Renal cortical epithelial cell (primary cell): Measurements from ENCODE around the gene TMEM119. TPM values are rescaled to one million over a fixed set of nuclear protein-coding genes. Genes with fewer than 3 reads are reported as not detected.
"Not testable (repeated sequence)": the region's sequence is repeated elsewhere in the genome, so short reads cannot be mapped to it uniquely, and the experiment has no call there.

ENCODE experiments used
- DNase-seq: peaks from one replicate; pipeline ENCODE4 v3.0.0-alpha.2; 2011; ENCODE audit warnings: low read depth
- total RNA-seq: library from RNA; depleted of rRNA; stranded (reverse); fragments of >200 nt; gene quantifications from 2 replicates; pipeline ENCODE4 v1.2.3, GENCODE V29; 2014

The TMEM119 gene
- total RNA-seq, 1 donor from 2014 or later, result not detected

GRCh38 chr12:108602209-108602705 is 4.4 kb upstream of the TMEM119 start:
- no peak for DNase-seq

- no peak for DNase-seq
Measured at GRCh38 chr12:108600702-108601007, 2.8 kb upstream of the TMEM119 start.

DNA sequence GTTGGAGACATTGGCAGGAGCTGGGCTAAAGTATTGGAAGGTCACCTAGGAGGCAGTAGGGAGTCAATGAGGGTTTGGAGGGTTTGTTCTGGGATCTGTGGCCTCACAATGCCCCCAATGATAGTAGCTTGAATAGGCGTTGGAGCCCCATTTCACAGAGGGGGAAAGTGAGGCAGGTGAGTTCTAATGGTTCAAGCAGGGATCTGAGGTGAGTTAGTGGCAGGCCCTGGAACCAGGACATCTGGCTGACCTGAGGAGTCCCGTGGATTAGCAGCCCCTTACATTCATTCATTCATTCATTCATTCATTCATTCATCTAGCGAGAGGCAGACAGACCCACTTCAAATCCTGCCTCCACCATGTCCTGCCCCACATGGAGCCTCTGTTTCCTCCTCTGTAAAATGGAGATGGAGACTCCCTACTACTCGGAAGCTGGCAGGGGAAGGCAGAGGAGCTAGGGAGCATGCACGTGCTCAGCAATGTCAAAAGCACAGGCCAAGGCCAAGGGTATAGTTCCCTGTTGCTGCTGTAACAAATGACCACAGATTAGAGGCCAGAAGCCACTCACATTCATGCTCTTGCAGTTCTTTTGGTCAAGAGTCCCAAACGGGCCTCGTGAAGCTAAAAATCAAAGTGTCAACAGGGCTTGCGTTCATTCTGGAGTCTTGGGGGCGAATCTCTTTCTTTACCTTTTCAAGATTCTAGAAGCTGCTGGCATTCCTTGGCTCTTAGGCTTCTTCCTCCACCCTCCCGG is 2.2 kb upstream of the TMEM119 start:
- DNase-seq, result no peak

DNA sequence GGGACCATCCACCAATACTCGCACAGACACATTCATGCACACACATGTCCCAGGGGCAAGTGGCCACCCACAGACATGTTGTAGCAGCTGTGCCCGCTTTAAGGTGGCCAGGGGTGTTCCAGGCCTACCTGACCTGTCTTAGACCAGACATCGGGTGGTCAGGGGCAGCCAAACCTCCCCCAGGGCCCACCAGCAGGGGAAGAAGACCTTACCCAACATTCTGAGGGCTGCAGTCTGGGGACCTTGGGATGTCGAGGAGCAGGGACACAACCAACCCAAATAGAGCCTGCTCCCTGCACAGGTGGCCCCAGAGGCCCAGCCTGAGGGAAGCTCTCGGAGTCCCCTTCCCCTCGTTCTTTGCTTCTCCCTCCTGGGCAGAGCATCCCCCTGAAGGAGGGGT is 1.7 kb upstream of the TMEM119 start:
- DNase-seq, result no peak

DNA sequence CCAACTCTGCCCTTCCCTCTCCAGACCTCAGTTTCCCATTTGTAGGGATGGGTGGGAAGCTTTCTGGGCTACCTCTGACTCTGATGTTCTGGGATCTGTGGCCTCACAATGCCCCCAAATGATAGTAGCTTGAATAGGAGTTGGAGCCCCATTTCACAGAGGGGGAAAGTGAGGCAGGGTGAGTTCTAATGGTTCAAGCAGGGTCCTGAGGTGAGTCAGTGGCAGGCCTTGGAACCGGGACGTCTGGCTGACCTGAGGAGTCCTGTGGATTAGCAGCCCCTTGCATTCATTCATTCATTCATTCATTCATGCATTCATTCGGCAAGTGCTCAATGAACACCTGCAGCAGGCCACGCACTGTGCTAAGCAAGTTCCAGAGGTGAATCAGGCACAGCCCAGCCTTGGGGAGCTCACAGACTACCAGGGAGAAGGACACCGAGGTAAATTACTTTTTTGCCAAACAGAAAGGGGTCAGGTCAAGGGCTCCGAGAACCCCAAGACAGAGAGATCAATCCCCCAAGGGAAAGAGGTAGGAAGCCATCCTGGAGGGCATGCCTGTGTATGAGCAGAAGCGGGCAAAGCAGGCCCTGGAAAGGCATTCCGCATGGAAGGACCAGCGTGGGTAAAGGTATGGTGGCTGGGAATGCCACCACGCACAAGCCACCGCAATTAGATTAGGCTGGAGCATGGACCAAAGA is 818 bp upstream of the TMEM119 start:
- DNase-seq, result no peak

GRCh38 chr12:108596854-108597558 is 878 bp downstream of the TMEM119 start:
- no peak for DNase-seq

- no peak for DNase-seq
Measured at GRCh38 chr12:108595711-108596647, 1.9 kb downstream of the TMEM119 start.

DNA sequence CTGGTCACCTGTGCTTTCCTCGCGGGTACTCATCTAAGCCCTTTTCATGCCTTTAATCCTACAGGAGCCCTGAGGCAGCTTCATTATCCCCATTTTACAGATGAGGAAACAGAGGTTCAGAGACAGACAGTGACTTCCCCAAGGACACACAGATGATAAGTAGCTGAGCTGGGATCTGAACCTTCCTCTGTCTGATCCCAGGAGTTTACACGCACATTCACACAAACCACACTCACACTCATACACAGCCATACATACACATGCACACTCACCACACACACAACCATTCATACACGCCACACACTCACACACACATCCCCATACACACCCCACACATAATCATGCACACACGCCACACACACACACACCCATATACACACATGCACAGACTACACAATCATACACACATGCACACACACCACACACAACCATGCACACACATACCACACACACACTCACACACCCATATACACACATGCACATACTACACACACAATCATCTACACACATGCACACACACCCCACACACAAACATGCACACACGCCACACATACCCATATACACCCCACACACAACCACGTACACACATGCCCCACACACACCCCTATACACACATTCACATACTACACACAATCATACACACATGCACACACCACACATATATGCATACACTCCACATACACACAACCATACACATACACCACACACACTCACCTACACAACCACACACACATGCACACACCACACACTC is 2.7 kb downstream of the TMEM119 start:
- no peak for DNase-seq

DNA sequence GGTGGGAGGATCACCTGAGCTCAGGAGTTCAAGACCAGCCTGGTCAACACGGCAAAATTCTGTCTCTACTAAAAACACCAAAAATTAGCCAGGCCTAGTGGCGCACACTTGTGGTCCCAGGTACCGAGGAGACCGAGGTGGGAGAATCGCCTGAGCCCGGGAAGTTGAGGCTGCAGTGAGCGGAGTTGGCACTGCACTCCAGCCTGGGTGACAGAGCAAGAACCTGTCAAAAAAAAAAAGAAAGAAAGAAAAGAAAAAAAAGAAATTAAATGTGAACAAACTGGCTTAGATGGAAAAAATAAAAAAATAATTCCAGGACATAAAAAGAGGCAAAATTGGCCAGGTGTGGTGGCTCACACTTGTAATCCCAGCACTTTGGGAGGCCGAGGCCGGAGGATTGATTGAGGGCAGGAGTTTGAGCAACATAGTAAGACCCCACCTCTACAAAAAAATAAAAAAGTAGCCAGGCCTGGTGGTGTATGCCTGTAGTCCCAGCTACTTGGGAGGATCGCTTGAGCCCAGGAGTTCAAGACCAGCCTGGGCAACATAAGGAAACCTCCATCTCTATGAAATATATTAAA is 3.5 kb downstream of the TMEM119 start:
- no peak for DNase-seq

DNA sequence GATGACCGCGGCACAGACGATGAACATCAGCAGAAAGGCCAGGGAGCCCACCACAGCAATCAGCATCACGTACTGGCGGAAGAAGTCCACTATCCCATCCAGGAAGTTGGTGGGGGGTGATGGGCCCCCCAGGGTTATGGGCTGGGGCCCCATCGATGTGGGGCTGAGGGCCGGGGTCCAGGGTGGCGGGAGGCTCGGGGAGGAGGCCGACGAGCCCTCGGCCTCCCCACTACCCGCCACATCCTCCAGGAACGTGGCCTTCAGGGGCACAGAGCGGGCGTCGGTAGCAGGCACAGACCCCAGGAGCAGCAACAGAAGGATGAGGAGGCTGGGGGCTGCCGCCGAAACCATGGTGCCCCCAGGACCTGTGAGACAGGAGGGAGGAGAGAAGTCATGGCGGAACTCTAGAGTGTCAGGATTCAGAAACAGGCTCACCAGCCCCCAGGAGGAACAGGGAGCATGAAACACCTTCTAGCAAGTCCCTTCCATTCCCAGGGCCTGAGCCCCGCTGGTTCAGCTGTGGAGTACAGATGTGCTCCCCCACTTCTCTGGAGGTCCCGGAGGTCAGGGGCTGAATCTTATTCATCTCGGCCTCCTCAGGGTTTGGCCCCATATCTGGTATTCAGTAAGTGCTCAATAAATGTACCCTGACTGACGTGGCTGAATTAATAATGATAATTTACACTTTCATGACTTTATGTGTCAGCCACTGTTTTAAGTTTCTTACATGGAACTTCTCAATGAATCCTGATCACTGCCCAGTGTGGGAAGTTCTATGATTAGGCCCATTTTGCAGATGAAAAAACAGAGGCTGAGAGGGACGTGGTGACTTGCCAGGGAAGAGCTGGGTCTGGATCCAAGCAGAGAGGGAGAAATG is 5.6 kb downstream of the TMEM119 start:
- DNase-seq, result no peak

DNA sequence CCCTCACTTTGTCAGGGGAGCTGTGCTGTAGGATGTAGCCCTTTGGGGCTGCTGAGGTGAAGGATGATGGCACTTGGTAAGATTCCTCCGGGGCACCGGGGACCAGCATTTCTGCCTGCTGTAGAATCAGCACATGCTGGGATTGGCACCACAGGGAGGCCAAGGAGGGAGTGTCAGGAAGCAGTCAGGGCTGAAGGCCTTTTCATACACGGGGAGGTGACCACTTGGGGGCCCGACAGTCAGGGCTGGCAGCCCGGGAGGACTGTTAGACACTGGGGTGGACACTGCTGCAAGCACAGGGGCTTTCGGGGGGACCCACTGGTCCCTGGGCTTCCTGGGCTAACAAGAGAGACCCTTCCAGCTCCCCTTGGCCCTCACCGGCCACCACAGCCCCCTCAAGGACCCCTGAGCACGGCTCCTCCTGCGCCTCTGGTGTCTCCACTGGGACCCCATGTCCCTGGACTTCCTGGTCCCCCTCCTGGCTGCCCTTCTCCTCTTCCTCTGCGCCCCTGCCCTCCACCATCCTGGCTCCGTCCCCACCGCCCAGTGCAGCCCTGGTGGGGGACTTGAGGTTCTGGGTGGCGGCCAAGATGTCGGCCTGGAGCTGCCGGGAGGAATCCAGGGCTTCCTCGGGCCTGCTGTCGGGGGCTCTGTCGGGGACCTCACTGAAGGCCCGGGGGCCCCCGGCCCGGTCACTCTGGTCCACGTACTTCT is 6.5 kb downstream of the TMEM119 start:
- no peak for DNase-seq

- not testable (repeated sequence) for DNase-seq
Measured at GRCh38 chr12:108590463-108590862, 7.4 kb downstream of the TMEM119 start.

DNA sequence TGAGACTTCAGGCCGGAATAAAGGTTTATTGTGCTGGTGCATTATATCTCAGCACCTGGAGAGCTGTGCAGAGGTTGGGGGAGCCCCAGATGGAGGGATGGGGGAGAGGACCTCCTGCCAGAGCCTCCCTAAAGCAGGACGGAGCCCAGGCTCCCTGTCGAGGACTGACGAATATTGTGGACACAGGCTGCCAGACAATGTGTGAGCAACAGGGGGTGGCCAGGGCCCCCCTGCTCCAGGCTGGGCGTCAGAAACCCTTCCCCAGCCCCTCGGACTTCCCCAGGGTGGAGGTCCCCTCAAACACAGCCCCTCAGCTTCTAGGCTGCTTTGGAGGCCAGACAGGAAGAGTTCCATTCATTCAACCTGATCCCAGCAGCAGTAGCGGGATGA is 8.0 kb downstream of the TMEM119 start:
- DNase-seq, result no peak

- peak; percentile 28 for DNase-seq
Measured at GRCh38 chr12:108589028-108589839, 8.7 kb downstream of the TMEM119 start.

- DNase-seq, result no peak
Measured at GRCh38 chr12:108587826-108588225, 10.1 kb downstream of the TMEM119 start.

DNA sequence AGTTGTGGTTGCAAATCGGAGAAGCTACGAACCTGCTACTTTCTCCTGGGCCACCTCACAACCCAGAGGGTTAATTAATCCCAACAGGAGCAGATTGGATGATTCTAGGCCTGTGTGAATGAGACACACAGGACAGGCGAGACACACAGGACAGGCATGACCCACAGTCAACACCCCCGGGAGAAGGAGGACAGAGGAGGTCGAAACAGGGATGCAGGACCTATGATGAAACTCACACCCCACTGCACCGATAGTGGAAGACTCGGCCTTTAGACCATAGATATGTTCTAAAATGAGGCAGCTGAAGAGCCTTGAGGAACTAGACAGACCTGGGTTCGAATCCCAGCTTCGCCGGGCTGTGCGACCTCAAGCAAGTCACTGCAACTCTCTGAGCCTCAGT is 11.6 kb downstream of the TMEM119 start:
- no peak for DNase-seq

DNA sequence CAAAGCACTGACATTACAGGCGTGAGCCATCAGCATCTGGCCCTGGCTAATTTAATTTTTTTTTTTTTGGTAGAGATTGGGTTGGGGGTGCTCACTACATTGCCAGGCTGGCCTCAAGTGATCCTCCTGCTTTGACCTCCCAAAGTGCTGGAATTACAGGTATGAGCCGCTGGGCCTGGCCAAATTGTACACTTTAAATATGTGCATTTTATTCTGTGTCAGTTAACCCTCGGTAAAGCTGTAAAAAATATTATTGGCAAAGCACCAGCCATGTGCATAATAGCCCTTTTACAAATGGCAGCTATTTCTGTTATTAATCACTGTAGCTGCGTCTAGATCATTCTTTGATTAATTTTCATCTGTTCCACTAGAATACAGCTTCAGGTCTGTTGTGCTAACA is 12.0 kb downstream of the TMEM119 start:
- no peak for DNase-seq

- no peak for DNase-seq
Measured at GRCh38 chr12:108584456-108585065, 13.3 kb downstream of the TMEM119 start.
